ENCODE data around the gene LAS1L. TPM values are rescaled to one million over a fixed set of nuclear protein-coding genes. Genes with fewer than 3 reads are reported as not detected.

LAS1L gene
- total RNA-seq, 1 donor from 2014 or later = 18.5 TPM

- no peak for DNase-seq (ENCODE audit: low spot score)
- Mint-ChIP-seq H3K27me3 (ENCODE audit: low read depth) (no peaks in the 10 kb centered on the region), H3K4me1 (ENCODE audit: low read depth) (no peaks in the 10 kb centered on the region), H3K4me3 (ENCODE audit: unreplicated experiment) (no peak overlapping the region), H3K27ac (ENCODE audit: unreplicated experiment) (no peak overlapping the region), H3K36me3 (ENCODE audit: low read depth) (peaks cover 12% of the 10 kb centered on the region), H3K9me3 (ENCODE audit: low read depth) (peaks cover 5% of the 10 kb centered on the region)
- no peak for TF ChIP-seq CTCF (IDR thresholded peaks at IDR 0.05)
Measured at GRCh38 chrX:65516756-65517155, 17.8 kb downstream of the LAS1L start.

- Mint-ChIP-seq H3K4me1 (ENCODE audit: low read depth) (no peaks in the 10 kb centered on the region), H3K9me3 (ENCODE audit: low read depth) (no peaks in the 10 kb centered on the region), H3K4me3 (ENCODE audit: unreplicated experiment) (no peak overlapping the region), H3K36me3 (ENCODE audit: low read depth) (no peaks in the 10 kb centered on the region), H3K27ac (ENCODE audit: unreplicated experiment) (no peak overlapping the region), H3K27me3 (ENCODE audit: low read depth) (no peaks in the 10 kb centered on the region)
- no peak for DNase-seq (ENCODE audit: low spot score)
- no peak for TF ChIP-seq CTCF (IDR thresholded peaks at IDR 0.05)
Measured at GRCh38 chrX:65513610-65514009, 21.0 kb downstream of the LAS1L start.

- no peak for DNase-seq (ENCODE audit: low spot score)
- Mint-ChIP-seq H3K4me1 (ENCODE audit: low read depth) (no peaks in the 10 kb centered on the region), H3K4me3 (ENCODE audit: unreplicated experiment) (no peak overlapping the region), H3K36me3 (ENCODE audit: low read depth) (no peaks in the 10 kb centered on the region), H3K9me3 (ENCODE audit: low read depth) (no peaks in the 10 kb centered on the region), H3K27me3 (ENCODE audit: low read depth) (no peaks in the 10 kb centered on the region), H3K27ac (ENCODE audit: unreplicated experiment) (no peak overlapping the region)
- TF ChIP-seq CTCF (IDR thresholded peaks at IDR 0.05) = no peak
Measured at GRCh38 chrX:65509400-65509799, 25.2 kb downstream of the LAS1L start.

- no peak for TF ChIP-seq CTCF (IDR thresholded peaks at IDR 0.05)
Measured at GRCh38 chrX:65508851-65509250, 25.7 kb downstream of the LAS1L start.

GRCh38 chrX:65502618-65503017 lies 32.0 kb downstream of the LAS1L start:
- H3K36me3 Mint-ChIP-seq (ENCODE audit: low read depth) = no peaks in the 10 kb centered on the region
- H3K4me3 Mint-ChIP-seq (ENCODE audit: unreplicated experiment) = no peak overlapping the region
- TF ChIP-seq CTCF (IDR thresholded peaks at IDR 0.05) = no peak
- no peaks in the 10 kb centered on the region for H3K27me3 Mint-ChIP-seq (ENCODE audit: low read depth)
- no peaks in the 10 kb centered on the region for H3K9me3 Mint-ChIP-seq (ENCODE audit: low read depth)
- no peak overlapping the region for H3K27ac Mint-ChIP-seq (ENCODE audit: unreplicated experiment)
- H3K4me1 Mint-ChIP-seq (ENCODE audit: low read depth) = peaks cover 3% of the 10 kb centered on the region
- DNase-seq (ENCODE audit: low spot score) = no peak

More at GRCh38 chrX:65508851-65509250, 25.7 kb downstream of the LAS1L start:
- Mint-ChIP-seq H3K4me1 (ENCODE audit: low read depth) (no peaks in the 10 kb centered on the region), H3K4me3 (ENCODE audit: unreplicated experiment) (no peak overlapping the region), H3K9me3 (ENCODE audit: low read depth) (no peaks in the 10 kb centered on the region), H3K27me3 (ENCODE audit: low read depth) (no peaks in the 10 kb centered on the region), H3K36me3 (ENCODE audit: low read depth) (no peaks in the 10 kb centered on the region), H3K27ac (ENCODE audit: unreplicated experiment) (no peak overlapping the region)
- no peak for DNase-seq (ENCODE audit: low spot score)

All from chondrocyte (in vitro differentiated cells).